Skeletal muscle satellite cell (primary cell): ENCODE results near the gene PSMD7.

Experiments
- H3K27me3 ChIP-seq: 2 replicates; pipeline ENCODE4 v1.7.0; 2013; ENCODE audit warnings: low read length; ENCODE audit not compliant: control insufficient read depth, insufficient read depth
- H3K36me3 ChIP-seq: 2 replicates; pipeline ENCODE4 v1.7.0; 2013; ENCODE audit warnings: mild to moderate bottlenecking, control low read depth, low read length; ENCODE audit not compliant: insufficient read depth
- H3K4me1 ChIP-seq: 2 replicates; pipeline ENCODE4 v1.7.0; 2013; ENCODE audit warnings: low read length; ENCODE audit not compliant: control insufficient read depth, insufficient read depth
- H3K4me2 ChIP-seq: 2 replicates; pipeline ENCODE4 v1.7.0; 2013; ENCODE audit warnings: mild to moderate bottlenecking, low read length
- H3K4me3 ChIP-seq: 2 replicates; pipeline ENCODE4 v1.7.0; 2013; ENCODE audit warnings: low read length
- H3K9ac ChIP-seq: 2 replicates; pipeline ENCODE4 v1.7.0; 2013; ENCODE audit warnings: mild to moderate bottlenecking, low read depth, low read length, moderate library complexity
- H3K9me3 ChIP-seq: replicated peaks from 2 replicates; pipeline ENCODE4 v1.7.0; 2013; ENCODE audit warnings: mild to moderate bottlenecking, control low read depth, low read length

Gene PSMD7

DNA sequence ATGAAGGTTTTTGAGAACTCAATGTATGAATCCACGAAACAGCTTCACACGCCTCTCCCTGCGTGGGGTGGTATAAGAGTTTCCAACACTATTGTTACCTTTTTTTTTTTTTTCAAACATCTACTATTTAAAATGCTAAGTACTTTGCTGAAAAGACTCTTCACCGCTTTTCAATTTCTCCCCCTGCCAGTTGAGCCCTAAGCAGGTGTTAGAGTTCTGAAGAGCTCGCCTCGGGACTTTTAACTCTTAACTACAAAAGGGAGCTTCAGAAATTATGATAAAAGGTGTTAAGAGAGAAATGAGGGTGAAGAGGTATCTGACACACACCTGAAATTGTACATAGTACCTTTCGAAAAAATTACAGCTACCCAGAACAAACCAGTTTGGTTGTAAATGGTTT lies 20.9 kb upstream of the PSMD7 start:
- Histone ChIP-seq H3K9me3 (no peaks in the 10 kb centered on the region), H3K27me3 (peaks cover 33% of the 10 kb centered on the region), H3K4me2 (no peak overlapping the region), H3K9ac (no peak overlapping the region), H3K36me3 (no peaks in the 10 kb centered on the region), H3K4me3 (no peak overlapping the region), H3K4me1 (no peaks in the 10 kb centered on the region)

DNA sequence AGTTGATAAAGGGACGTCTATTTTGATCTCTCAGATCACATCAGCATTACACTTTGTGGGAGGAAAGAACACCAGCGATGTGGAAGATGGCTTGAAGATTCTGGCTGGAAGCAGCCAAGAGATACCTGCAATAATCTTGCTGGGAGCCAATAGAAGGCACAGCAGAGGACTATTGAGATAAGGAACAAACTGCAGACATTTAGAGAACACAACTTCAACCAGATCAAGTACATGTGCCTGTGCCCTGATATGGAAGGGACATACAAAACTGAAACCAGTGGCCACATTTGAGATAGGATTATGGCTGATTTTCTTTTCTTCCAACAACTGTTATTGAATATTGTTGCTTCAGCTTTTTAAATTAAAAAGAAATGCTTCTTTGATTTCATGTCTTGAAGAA lies 18.6 kb upstream of the PSMD7 start:
- peaks cover 33% of the 10 kb centered on the region for H3K27me3 ChIP-seq
- H3K9ac ChIP-seq, result no peak overlapping the region
- H3K36me3 ChIP-seq, result no peaks in the 10 kb centered on the region
- no peak overlapping the region for H3K4me2 ChIP-seq
- H3K9me3 ChIP-seq, result no peaks in the 10 kb centered on the region
- no peaks in the 10 kb centered on the region for H3K4me1 ChIP-seq
- no peak overlapping the region for H3K4me3 ChIP-seq

DNA sequence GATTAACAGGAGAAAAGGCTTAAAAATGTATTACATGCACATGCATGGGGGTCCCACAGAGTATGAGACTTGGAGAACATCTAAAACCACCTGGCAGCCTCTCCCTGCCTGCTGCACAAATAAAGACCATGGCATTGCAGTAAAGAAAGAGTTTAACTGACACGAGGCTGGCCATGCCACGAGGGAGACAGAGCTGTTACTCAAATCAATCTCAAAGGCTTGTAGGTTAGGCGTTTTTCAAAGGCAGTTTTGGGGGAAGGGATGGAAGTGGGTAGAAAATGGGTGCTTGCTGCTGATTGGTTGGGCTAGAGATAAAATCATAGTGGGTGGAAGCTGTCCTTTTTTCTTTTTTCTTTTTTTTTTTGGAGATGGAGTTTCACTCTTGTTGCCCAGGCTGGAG lies 17.3 kb upstream of the PSMD7 start:
- no peak overlapping the region for H3K4me2 ChIP-seq
- no peaks in the 10 kb centered on the region for H3K4me1 ChIP-seq
- no peak overlapping the region for H3K4me3 ChIP-seq

GRCh38 chr16:74279805-74280204 lies 16.8 kb upstream of the PSMD7 start:
- H3K36me3 ChIP-seq, result no peaks in the 10 kb centered on the region
- H3K4me3 ChIP-seq, result no peak overlapping the region
- H3K9me3 ChIP-seq, result no peaks in the 10 kb centered on the region
- no peak overlapping the region for H3K9ac ChIP-seq
- H3K27me3 ChIP-seq, result peaks cover 26% of the 10 kb centered on the region
- H3K4me2 ChIP-seq, result no peak overlapping the region
- H3K4me1 ChIP-seq, result no peaks in the 10 kb centered on the region

More for the DNA sequence above, 17.3 kb upstream of the PSMD7 start:
- Histone ChIP-seq H3K9ac (no peak overlapping the region), H3K9me3 (no peaks in the 10 kb centered on the region), H3K36me3 (no peaks in the 10 kb centered on the region), H3K27me3 (peaks cover 28% of the 10 kb centered on the region)

DNA sequence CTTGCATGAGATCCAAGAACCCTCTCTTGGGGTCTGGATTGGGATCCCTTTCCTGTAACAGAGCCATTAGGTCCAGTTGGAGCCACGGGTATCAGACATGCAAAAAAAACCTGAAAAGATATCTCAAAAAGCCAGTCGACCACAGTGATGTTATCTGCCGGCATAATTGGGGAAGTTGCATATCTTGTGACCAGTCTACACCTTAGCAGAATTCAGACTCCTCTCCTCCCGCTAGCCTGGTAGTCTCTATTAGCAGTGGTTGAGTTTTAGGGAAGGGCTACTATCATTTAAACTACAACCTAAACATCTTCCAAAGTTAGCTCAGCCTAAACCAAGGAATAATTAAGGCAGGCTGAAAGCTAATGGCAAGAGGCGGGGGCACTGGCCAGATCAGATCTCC lies 16.2 kb upstream of the PSMD7 start:
- Histone ChIP-seq H3K36me3 (no peaks in the 10 kb centered on the region), H3K9me3 (no peaks in the 10 kb centered on the region), H3K27me3 (peaks cover 24% of the 10 kb centered on the region), H3K9ac (no peak overlapping the region), H3K4me1 (no peaks in the 10 kb centered on the region), H3K4me2 (no peak overlapping the region), H3K4me3 (no peak overlapping the region)

DNA sequence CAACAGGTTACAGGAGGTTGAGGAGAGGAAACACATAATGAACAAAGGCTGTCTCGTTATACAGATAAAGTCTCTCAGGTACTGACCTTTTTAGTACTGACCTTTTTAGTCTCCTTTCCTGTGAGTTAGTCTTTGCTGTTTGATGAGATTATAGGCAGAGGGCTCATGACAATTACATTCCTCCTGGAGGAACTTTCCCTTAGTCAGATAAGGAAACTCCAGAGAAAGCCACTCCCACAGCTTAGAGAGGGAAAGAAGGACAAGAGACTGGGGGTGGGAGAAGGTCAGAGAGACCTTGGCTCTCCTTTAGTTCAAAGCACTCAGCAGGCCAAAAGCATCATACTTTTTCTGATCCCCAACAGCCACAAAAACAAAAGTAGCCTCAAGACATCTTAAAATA lies 15.3 kb upstream of the PSMD7 start:
- H3K4me1 ChIP-seq, result no peaks in the 10 kb centered on the region
- no peak overlapping the region for H3K9ac ChIP-seq
- H3K27me3 ChIP-seq, result peaks cover 16% of the 10 kb centered on the region

DNA sequence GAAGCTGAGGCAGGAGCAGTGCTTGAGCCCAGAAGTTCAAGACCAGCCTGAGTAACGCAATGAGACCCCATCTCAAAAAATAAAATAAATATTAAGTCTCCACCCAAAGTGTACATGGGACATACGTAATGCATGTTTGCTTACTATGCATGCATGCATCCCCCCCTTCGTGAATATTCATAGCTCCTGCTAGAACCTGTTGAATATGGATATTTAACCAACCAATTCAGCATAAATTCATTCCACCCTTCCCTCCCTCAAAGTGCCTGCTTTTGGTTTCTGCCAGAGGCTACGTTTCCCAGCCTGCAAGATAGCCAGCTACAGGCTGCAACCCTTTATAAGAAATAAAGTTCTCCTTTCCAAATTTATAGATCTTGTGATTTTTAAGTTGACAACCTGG lies 12.9 kb upstream of the PSMD7 start:
- H3K4me1 ChIP-seq, result no peaks in the 10 kb centered on the region
- no peak overlapping the region for H3K4me3 ChIP-seq
- H3K36me3 ChIP-seq, result no peaks in the 10 kb centered on the region
- H3K9ac ChIP-seq, result no peak overlapping the region
- H3K4me2 ChIP-seq, result no peak overlapping the region
- H3K27me3 ChIP-seq, result no peaks in the 10 kb centered on the region
- H3K9me3 ChIP-seq, result no peaks in the 10 kb centered on the region

More for the DNA sequence above, 15.3 kb upstream of the PSMD7 start:
- no peak overlapping the region for H3K4me3 ChIP-seq
- no peak overlapping the region for H3K4me2 ChIP-seq
- no peaks in the 10 kb centered on the region for H3K36me3 ChIP-seq
- H3K9me3 ChIP-seq, result no peaks in the 10 kb centered on the region

DNA sequence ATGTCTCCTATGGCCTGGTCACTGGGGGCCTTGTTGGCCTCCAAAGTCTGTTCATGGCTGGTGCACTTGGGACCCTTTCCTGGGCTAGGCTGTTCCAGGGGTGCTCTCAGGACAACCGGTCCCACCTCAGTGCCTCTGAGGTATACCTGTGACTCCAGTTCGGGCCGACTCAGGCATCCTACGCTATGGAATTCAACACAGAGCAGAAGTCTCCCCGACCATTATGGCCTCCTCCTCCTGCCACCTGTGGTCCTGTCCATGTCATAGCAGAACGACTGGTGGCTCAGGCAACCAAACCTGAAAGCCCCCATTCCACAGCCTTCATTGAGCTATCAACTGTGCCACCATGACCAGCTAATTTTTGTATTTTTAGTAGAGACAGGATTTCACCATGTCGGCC lies 8.5 kb upstream of the PSMD7 start:
- Histone ChIP-seq H3K36me3 (no peaks in the 10 kb centered on the region), H3K4me2 (no peak overlapping the region), H3K27me3 (no peaks in the 10 kb centered on the region), H3K9me3 (no peaks in the 10 kb centered on the region), H3K4me1 (no peaks in the 10 kb centered on the region), H3K4me3 (no peak overlapping the region), H3K9ac (no peak overlapping the region)

DNA sequence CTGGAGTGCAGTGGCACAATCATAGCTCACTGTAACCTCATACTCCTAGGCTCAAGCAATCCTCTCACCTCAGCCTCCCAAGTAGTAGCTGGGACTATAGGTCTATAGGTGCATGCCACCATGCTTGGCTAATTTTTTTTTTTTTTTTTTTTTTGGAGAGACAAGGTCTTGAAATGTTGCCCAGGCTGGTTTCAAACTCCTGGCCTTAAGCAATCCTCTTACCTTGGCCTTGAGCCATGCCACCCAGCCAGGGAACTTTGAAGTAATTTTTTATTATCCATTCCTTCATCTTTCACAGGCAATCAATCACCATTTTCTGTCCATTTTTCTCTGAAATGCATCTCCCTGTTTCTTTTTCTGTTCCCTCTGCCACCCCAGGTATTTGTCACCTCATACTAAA lies 6.3 kb upstream of the PSMD7 start:
- no peak overlapping the region for H3K9ac ChIP-seq
- H3K4me2 ChIP-seq, result no peak overlapping the region

DNA sequence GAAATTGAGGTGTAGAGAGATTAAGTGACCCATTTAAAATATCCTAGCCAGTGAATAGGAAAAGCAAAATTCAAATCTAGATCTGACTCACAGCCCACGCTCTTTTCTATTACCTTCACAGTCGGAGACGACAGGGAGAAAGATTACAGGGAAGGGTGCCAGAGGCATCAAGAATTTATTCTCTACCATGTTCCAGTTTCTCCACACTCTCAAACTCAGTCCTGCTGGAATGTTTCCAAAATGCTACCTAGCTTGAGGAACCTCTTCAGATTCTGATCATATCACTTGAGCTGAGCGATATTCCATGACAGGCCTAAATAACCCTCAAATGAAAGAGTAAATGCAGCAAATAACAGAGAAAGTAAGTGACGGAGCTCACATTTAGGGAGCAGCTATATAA lies 5.4 kb upstream of the PSMD7 start:
- no peak overlapping the region for H3K9ac ChIP-seq

More for the DNA sequence above, 6.3 kb upstream of the PSMD7 start:
- Histone ChIP-seq H3K27me3 (no peaks in the 10 kb centered on the region), H3K36me3 (no peaks in the 10 kb centered on the region), H3K4me3 (no peak overlapping the region), H3K9me3 (no peaks in the 10 kb centered on the region), H3K4me1 (no peaks in the 10 kb centered on the region)

DNA sequence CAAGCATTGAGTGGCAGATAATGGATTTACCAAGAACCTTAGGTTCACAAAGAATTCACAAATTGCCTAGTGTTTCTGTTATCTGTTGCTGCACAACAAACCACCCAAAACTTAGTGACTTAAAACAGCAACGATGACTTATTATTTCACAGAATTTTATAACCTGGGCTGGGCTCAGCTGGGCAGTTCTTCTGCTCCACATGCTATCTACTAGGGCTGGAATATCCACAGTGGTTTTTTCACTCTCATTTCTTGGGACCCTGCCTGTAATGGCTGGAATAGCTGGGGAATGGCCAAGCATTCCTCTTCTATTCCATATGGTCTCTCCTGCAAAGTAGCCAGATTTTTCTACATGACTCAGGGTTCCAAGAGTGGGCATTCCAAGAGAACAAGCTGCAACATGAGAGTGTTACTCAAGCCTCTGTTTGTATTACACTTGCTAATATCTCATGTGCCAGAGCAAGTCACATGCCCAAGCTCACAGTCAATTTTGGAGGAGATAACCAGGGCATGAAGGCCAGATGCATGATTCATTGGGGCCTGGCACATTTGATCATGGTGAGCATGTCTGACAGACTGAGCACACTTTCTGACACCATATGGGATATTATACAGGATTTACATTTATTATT lies 4.9 kb upstream of the PSMD7 start:
- peaks cover 5% of the 10 kb centered on the region for H3K4me1 ChIP-seq
- no peak overlapping the region for H3K9ac ChIP-seq
- H3K4me2 ChIP-seq, result no peak overlapping the region
- H3K9me3 ChIP-seq, result no peaks in the 10 kb centered on the region
- H3K27me3 ChIP-seq, result no peaks in the 10 kb centered on the region
- H3K4me3 ChIP-seq, result no peak overlapping the region
- H3K36me3 ChIP-seq, result no peaks in the 10 kb centered on the region

More for the DNA sequence above, 5.4 kb upstream of the PSMD7 start:
- H3K36me3 ChIP-seq, result no peaks in the 10 kb centered on the region
- H3K27me3 ChIP-seq, result no peaks in the 10 kb centered on the region
- H3K4me3 ChIP-seq, result no peak overlapping the region
- no peak overlapping the region for H3K4me2 ChIP-seq
- no peaks in the 10 kb centered on the region for H3K9me3 ChIP-seq
- peaks cover 5% of the 10 kb centered on the region for H3K4me1 ChIP-seq

DNA sequence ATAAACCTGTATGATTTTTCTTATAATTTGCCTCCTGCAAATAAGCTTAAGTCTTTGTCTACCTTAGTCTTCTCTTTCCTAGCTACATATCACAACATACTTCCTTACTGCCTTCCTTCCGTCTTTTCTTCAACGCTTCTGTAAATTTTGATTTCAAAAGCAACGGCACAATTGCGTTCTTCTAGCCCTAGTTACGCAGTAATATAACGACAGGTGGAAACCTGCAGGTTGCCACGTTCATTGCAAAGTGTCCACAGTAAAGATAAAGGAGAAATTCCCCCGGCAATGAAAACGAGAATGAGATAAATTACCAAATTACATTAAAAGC lies 546 bp upstream of the PSMD7 start:
- H3K27me3 ChIP-seq, result no peaks in the 10 kb centered on the region
- peaks cover 14% of the 10 kb centered on the region for H3K4me1 ChIP-seq
- peak overlapping the region; percentile 99 for H3K4me3 ChIP-seq
- H3K36me3 ChIP-seq, result peaks cover 18% of the 10 kb centered on the region
- peak overlapping the region; percentile 100 for H3K9ac ChIP-seq
- H3K4me2 ChIP-seq, result peak overlapping the region; percentile 81
- H3K9me3 ChIP-seq, result no peaks in the 10 kb centered on the region
